Neuron (in vitro differentiated cells): ENCODE data around the gene CDRT15L2.
"Not testable (repeated sequence)": the region's sequence is repeated elsewhere in the genome, so short reads cannot be mapped to it uniquely, and the experiment has no call there.

ENCODE experiments used
- H2AFZ ChIP-seq: one replicate; pipeline ENCODE4 v1.6.1; 2013; ENCODE audit warnings: low read depth, mild to moderate bottlenecking, inconsistent platforms, low read length, moderate library complexity
- H3K27me3 ChIP-seq: one replicate; pipeline ENCODE4 v1.6.1; 2013; ENCODE audit warnings: low read length; ENCODE audit not compliant: insufficient read depth
- H3K36me3 ChIP-seq: one replicate; pipeline ENCODE4 v1.6.1; 2013; ENCODE audit warnings: low read length; ENCODE audit not compliant: insufficient read depth
- H3K4me1 ChIP-seq: one replicate; pipeline ENCODE4 v1.6.1; 2013; ENCODE audit warnings: low read length; ENCODE audit not compliant: insufficient read depth
- H3K4me3 ChIP-seq: 2 replicates; pipeline ENCODE4 v1.5.1; 2013; ENCODE audit warnings: mild to moderate bottlenecking, low read length, moderate library complexity
- H3K9me3 ChIP-seq: one replicate; pipeline ENCODE4 v1.6.1; 2013; ENCODE audit warnings: low read length

CDRT15L2 gene

DNA sequence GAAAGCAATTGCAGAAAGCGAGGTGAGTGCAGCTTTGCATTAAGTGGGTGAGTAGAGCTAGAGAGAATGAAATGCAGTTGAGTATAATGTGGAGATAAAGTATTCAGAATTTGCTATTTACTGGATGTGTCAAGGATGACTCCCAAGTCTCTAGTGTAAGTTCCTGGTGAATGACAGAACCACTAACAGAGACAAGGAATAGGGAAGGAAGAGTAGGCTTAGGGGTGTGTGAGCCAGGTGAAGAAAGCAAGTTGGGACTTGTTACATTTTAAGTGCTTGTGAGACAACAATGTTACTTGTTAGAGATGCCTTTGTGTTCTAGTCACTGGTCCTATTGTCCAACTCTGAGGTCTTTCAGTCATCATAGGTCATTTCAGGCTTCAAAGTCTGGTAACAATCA, 26.0 kb downstream of the CDRT15L2 start:
- not testable (repeated sequence) for H2AFZ ChIP-seq, H3K4me3 ChIP-seq, H3K36me3 ChIP-seq, H3K9me3 ChIP-seq, H3K4me1 ChIP-seq, H3K27me3 ChIP-seq

DNA sequence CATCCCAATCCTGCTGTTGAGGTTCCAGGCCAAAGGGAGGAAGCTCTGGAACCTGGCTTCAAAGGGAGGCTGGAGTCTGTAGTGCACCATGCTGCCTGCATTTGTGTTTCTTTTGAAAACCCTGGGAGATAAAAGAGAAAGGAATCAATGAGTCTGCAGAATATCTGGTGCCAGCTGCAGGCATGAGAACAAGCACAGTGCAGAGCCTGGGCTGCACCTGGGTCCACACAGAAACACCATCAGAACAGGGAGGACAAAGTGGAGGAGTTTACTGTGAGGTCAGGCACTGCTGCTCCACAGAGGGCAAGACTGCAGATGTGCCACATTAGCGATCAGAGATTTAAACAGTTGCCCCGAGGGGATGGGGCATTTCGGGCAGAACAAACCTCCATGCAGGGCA, 30.0 kb downstream of the CDRT15L2 start:
- H2AFZ ChIP-seq, H3K4me1 ChIP-seq, H3K27me3 ChIP-seq, H3K4me3 ChIP-seq, H3K36me3 ChIP-seq, H3K9me3 ChIP-seq: not testable (repeated sequence)

DNA sequence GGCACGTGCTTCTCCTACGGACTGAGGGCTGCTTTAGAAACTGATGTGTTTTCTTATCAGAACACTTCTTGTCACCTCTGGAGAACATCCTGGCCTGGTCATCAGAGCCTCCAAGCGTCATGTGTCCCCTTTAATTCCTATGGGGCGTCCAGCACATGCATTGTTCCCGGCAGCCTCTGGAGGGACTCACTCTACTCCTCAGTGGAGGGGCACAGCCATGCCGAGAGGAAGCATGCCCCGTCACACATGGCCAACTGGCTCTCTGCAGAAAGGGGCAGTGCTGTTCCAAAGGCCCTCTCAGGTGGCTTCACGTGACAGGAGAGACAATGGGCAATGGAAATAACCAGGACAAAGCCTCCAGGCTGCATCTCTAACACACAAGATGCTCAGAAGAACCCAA, 31.8 kb downstream of the CDRT15L2 start:
- Histone ChIP-seq H3K4me3 (no peak overlapping the region), H3K36me3 (no peaks in the 10 kb centered on the region), H3K27me3 (no peaks in the 10 kb centered on the region), H3K9me3 (no peaks in the 10 kb centered on the region), H3K4me1 (no peaks in the 10 kb centered on the region), H2AFZ (no peak overlapping the region)

DNA sequence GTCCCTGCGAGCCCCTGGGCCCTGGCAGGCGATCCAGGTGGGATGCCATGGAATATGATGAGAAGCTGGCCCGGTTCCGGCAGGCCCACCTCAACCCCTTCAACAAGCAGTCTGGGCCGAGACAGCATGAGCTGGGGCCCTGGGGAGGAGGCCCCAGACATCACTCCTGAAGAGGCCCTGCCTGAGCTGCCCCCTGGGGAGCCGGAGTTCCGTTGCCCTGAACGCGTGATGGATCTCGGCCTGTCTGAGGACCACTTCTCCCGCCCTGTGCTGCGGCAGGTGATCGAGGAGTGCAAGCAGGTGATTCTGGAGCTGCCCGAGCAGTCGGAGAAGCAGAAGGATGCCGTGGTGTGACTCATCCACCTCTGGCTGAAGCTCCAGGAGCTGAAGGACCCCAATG, 33.1 kb downstream of the CDRT15L2 start:
- no peaks in the 10 kb centered on the region for H3K27me3 ChIP-seq
- H3K9me3 ChIP-seq, result no peaks in the 10 kb centered on the region
- no peaks in the 10 kb centered on the region for H3K4me1 ChIP-seq
- no peak overlapping the region for H3K4me3 ChIP-seq
- H2AFZ ChIP-seq, result no peak overlapping the region
- no peaks in the 10 kb centered on the region for H3K36me3 ChIP-seq

DNA sequence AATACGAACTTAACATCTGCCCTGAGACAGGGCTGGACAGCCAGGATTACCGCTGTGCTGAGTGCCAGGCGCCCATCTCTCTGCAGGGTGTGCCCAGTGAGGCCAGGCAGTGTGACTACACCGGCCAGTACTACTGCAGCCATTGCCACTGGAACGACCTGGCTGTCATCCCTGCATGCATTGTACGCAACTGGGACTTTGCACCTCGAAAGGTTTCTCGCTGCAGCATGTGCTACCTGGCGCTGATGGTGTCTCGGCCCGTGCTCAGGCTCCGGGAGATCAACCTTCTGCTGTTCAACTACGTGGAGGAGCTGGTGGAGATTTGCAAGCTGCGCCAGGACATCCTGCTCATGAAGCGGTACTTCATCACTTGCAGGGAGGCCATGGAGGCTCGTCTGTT, 33.7 kb downstream of the CDRT15L2 start:
- H3K4me1 ChIP-seq, result no peaks in the 10 kb centered on the region

DNA sequence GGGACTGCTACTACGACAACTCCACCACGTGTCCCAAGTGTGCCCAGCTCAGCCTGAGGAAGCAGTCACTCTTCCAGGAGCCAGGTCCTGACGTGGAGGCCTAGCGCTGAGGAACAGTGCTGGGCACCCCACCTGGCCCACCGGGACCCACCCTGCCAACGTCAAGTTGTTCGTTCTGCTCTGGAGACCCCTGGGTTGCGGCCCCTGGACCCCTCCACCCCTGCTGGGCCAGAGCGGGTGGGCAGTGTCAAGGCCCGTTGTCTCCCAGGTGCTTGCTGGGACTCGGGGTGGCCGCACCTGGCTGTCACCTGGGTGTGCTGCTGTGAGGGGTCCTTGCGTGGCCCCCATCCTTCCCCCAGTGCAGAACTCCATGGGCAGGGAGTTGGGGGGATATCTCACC, 34.4 kb downstream of the CDRT15L2 start:
- Histone ChIP-seq H3K4me3 (no peak overlapping the region), H3K27me3 (no peaks in the 10 kb centered on the region), H3K4me1 (no peaks in the 10 kb centered on the region), H3K9me3 (no peaks in the 10 kb centered on the region), H3K36me3 (no peaks in the 10 kb centered on the region), H2AFZ (no peak overlapping the region)

More for the DNA sequence above, 33.7 kb downstream of the CDRT15L2 start:
- Histone ChIP-seq H3K27me3 (no peaks in the 10 kb centered on the region), H3K9me3 (no peaks in the 10 kb centered on the region), H2AFZ (no peak overlapping the region), H3K4me3 (no peak overlapping the region), H3K36me3 (no peaks in the 10 kb centered on the region)

DNA sequence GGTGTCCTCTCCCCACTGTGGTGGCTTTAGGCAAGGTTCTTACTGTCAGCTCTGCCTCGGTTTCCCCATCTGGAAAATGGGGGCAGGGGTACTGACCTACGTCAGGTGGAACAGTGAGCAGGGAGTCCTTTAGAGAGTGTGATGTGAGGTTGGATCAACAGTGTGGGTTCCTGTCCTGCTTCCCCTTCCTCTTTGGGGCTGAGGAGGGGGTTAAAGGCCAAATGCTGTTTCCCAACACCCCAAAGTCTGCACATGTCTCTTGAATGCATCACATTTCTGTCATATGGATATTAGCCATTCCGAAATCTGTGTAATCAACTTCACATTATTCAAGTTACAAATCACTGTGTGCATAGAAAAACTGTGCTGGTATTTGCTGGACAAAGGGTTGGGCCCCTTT, 35.9 kb downstream of the CDRT15L2 start:
- H3K27me3 ChIP-seq, H3K4me3 ChIP-seq, H2AFZ ChIP-seq, H3K9me3 ChIP-seq, H3K4me1 ChIP-seq, H3K36me3 ChIP-seq: not testable (repeated sequence)
